22Rv1 (cell line): Measurements from ENCODE around the gene GTF2IRD1.

Experiments
- CTCF ChIP-seq: fragments of 450-650 bp; IDR thresholded peaks from 2 replicates; pipeline ENCODE4 v1.5.1; 2017; ENCODE audit warnings: mild to moderate bottlenecking
- ZFX ChIP-seq: fragments of 450-650 bp; IDR thresholded peaks from 2 replicates; pipeline ENCODE4 v1.6.1; 2017; ENCODE audit warnings: antibody characterized with exemption, borderline replicate concordance

- TF ChIP-seq CTCF (no peak), ZFX (no peak)
Observed at GRCh38 chr7:74453322-74454011, at the start of gene GTF2IRD1.
